ENCODE measurements around the gene CPAMD8. TPM values are rescaled to one million over a fixed set of nuclear protein-coding genes. Genes with fewer than 3 reads are reported as not detected.

CPAMD8 gene
- total RNA-seq, 1 donor, result 0.18 TPM

- no peak for TF ChIP-seq CTCF (IDR thresholded peaks at IDR 0.05; ENCODE audit: insufficient read depth, low read length)
Observed at GRCh38 chr19:16873594-16873993, 153.0 kb downstream of the CPAMD8 start.

GRCh38 chr19:16872728-16873127 is 153.9 kb downstream of the CPAMD8 start:
- H3K4me3 ChIP-seq (ENCODE audit: low read depth, low read length), result no peak overlapping the region
- no peak for TF ChIP-seq CTCF (IDR thresholded peaks at IDR 0.05; ENCODE audit: insufficient read depth, low read length)
- no peak for DNase-seq (ENCODE audit: low read depth)

More at GRCh38 chr19:16873594-16873993, 153.0 kb downstream of the CPAMD8 start:
- no peak overlapping the region for H3K4me3 ChIP-seq (ENCODE audit: low read depth, low read length)
- DNase-seq (ENCODE audit: low read depth), result no peak

DNA sequence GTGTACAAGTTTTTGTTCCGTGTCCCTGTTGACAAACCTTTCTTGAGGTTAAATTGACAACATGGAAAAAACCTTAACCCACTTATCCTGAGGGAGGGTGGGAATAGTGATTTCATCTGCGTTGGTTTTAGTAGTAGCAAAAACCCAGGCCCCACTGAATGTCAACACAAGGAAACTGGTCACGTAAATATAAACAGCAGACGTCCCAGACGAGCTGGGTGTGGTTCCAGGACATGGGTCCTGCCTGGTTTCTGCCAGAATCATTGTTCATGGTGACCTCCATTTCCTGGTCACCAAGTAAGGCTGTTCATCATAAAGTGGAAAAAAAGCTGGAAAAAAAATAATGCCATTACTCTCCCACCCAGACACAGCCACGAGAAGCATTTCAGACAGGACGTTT is 154.7 kb downstream of the CPAMD8 start:
- no peak overlapping the region for H3K4me3 ChIP-seq (ENCODE audit: low read depth, low read length)
- TF ChIP-seq CTCF (IDR thresholded peaks at IDR 0.05; ENCODE audit: insufficient read depth, low read length), result no peak
- DNase-seq (ENCODE audit: low read depth), result no peak

GRCh38 chr19:16869331-16869972 is 157.2 kb downstream of the CPAMD8 start:
- H3K4me3 ChIP-seq (ENCODE audit: low read depth, low read length), result no peak overlapping the region
- TF ChIP-seq CTCF (IDR thresholded peaks at IDR 0.05; ENCODE audit: insufficient read depth, low read length), result no peak
- no peak for DNase-seq (ENCODE audit: low read depth)

- TF ChIP-seq CTCF (IDR thresholded peaks at IDR 0.05; ENCODE audit: insufficient read depth, low read length), result no peak
- no peak overlapping the region for H3K4me3 ChIP-seq (ENCODE audit: low read depth, low read length)
- DNase-seq (ENCODE audit: low read depth), result no peak
Observed at GRCh38 chr19:16868423-16869130, 158.0 kb downstream of the CPAMD8 start.

DNA sequence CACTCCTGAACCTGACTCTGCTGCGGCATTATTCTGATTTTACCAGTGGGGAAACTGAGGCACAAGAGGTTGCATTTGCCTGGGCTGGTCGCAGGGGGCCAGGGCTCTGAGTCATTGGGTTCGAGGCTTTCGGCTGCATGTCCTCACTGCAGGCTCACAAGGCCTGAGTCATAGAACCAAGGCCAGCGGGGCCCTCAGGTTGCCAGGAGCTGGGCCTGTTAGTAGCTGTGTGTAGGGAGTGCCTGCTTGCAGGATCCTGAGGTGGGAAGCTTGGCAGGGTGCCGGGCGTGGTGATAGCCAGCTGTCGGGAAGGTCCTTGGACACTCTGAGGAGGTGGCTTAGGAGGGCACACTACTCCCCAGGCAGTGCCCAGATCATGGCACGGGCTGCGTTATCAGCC is 159.4 kb downstream of the CPAMD8 start:
- H3K4me3 ChIP-seq (ENCODE audit: low read depth, low read length), result no peak overlapping the region
- TF ChIP-seq CTCF (IDR thresholded peaks at IDR 0.05; ENCODE audit: insufficient read depth, low read length), result no peak
- DNase-seq (ENCODE audit: low read depth), result no peak
